HepG2 (cell line): ENCODE data around the gene AMDHD1. TPM values are rescaled to one million over a fixed set of nuclear protein-coding genes. Genes with fewer than 3 reads are reported as not detected.

ENCODE experiments used
- ATAC-seq: fragments of 200-7000 bp; cut with Tn5 transposase; 3 replicates; pipeline ENCODE4 v1.9.1; 2020; ENCODE audit warnings: mild to moderate bottlenecking, moderate library complexity
- BruUV-seq: library from RNA; stranded (reverse); fragments of 400-500 nt; replicated peaks from 2 replicates; lab custom pipeline; 2021; lab: Mats Ljungman, UMichigan
- CTCF ChIA-PET: fragments of 300-600 bp; formaldehyde crosslinking; extraction: SDS; loops from one replicate; lab custom pipeline; 2021; ENCODE audit warnings: low total read pairs, inconsistent platforms, low intra/inter-chr PET ratio; lab: Yijun Ruan, JAX
- POLR2A ChIA-PET: fragments of 350-600 bp; sonication (Branson Sonifier 250); formaldehyde crosslinking; loops from one replicate; lab custom pipeline; 2020; ENCODE audit warnings: antibody characterized with exemption, inconsistent platforms; lab: Yijun Ruan, JAX
- DNase-seq: peaks from one replicate; pipeline ENCODE4 v3.0.0-alpha.2; 2015; ENCODE audit warnings: low spot score
- FAIRE-seq: peaks from 3 replicates; lab custom pipeline; 2011; peaks lifted over from hg19 to GRCh38; lab: Jason Lieb, UNC
- H2AFZ ChIP-seq: one replicate; pipeline ENCODE4 v1.6.1; 2011; ENCODE audit warnings: low read length, inconsistent platforms
- H3K27ac ChIP-seq: fragments of 300-600 bp; 3 replicates; pipeline ENCODE4 v1.8.0; 2011; ENCODE audit warnings: mixed run types, mild to moderate bottlenecking, mixed read lengths, low read length, inconsistent platforms; ENCODE audit not compliant: insufficient read depth; ENCODE audit errors: extremely low read length
- H3K27me3 ChIP-seq, 2 experiments: fragments of 200-600 bp in 1 of 2; 2 replicates in 1 of 2; 3 replicates in 1 of 2; pipeline versions ENCODE4 v1.6.0 to v1.8.0; 2011; ENCODE audit warnings: low read length in 2 of 2, mild to moderate bottlenecking in 2 of 2, moderate library complexity in 2 of 2, inconsistent platforms in 1 of 2; ENCODE audit not compliant: insufficient read depth in 2 of 2, control insufficient read depth in 1 of 2
- H3K36me3 ChIP-seq, 2 experiments: fragments of 200-600 bp in 1 of 2; replicated peaks in 1 of 2; 2 replicates in 1 of 2; 3 replicates in 1 of 2; pipeline versions ENCODE4 v1.5.1 to v1.8.0; 2011; ENCODE audit warnings: low read length in 2 of 2, inconsistent platforms in 1 of 2; ENCODE audit not compliant: insufficient read depth in 2 of 2, control insufficient read depth in 1 of 2
- H3K4me1 ChIP-seq: 2 replicates; pipeline ENCODE4 v1.5.1; 2012; ENCODE audit warnings: low read length, inconsistent platforms; ENCODE audit not compliant: insufficient read depth
- H3K4me2 ChIP-seq: 2 replicates; pipeline ENCODE4 v1.6.0; 2011; ENCODE audit warnings: low read depth, low read length, inconsistent platforms
- H3K4me3 ChIP-seq, 3 experiments: fragments of 200-600 bp in 1 of 3; sonication (generic), shearing (Covaris generic) in 1 of 3; replicated peaks in 1 of 3; 2 replicates each; pipeline ENCODE4 v1.5.1; 2011 to 2016; ENCODE audit warnings: low read length in 3 of 3, inconsistent platforms in 2 of 3, low read depth in 2 of 3, mild to moderate bottlenecking in 2 of 3, control low read depth in 1 of 3, mixed read lengths in 1 of 3; ENCODE audit not compliant: insufficient read depth in 1 of 3
- H3K79me2 ChIP-seq: one replicate; pipeline ENCODE4 v1.6.1; 2011; ENCODE audit warnings: low read length, inconsistent platforms; ENCODE audit not compliant: insufficient read depth
- H3K9ac ChIP-seq: 2 replicates; pipeline ENCODE4 v1.6.0; 2011; ENCODE audit warnings: mild to moderate bottlenecking, low read depth, low read length, inconsistent platforms; ENCODE audit not compliant: insufficient read depth
- H3K9me3 ChIP-seq: 2 replicates; pipeline ENCODE4 v1.5.1; 2012; ENCODE audit warnings: mild to moderate bottlenecking, low read length
- H4K20me1 ChIP-seq: 2 replicates; pipeline ENCODE4 v1.6.0; 2011; ENCODE audit warnings: inconsistent platforms, mild to moderate bottlenecking, low read length, moderate library complexity; ENCODE audit not compliant: insufficient read depth
- CEBPB ChIP-seq: IDR thresholded peaks from 2 replicates; pipeline ENCODE4 v1.6.1; 2011; ENCODE audit warnings: low read depth, low read length, improper control_type of control experiment, borderline replicate concordance
- CEBPG ChIP-seq: IDR thresholded peaks from 2 replicates; pipeline ENCODE4 v1.6.1; 2016
- MAFF ChIP-seq: IDR thresholded peaks from 2 replicates; pipeline ENCODE4 v1.6.1; 2011; ENCODE audit warnings: low read depth, low read length, improper control_type of control experiment
- MAFK ChIP-seq, 2 experiments: IDR thresholded peaks in 1 of 2; conservative IDR thresholded peaks in 1 of 2; 2 replicates each; pipeline ENCODE4 v1.6.1; 2011; ENCODE audit warnings: improper control_type of control experiment in 2 of 2, low read length in 2 of 2
- whole genome bisulfite sequencing: methylation state at CpG from one replicate; pipeline ENCODE4 v1.1.6; 2017; ENCODE audit warnings: low lambda C conversion rate; 5-methylcytosine and 5-hydroxymethylcytosine counted together
- in situ Hi-C: cut with HindIII; loops from 2 replicates; pipeline ENCODE4 v1.10.0; 2017; ENCODE audit warnings: low pct_unique_long_range_greater_than_20kb; ENCODE audit not compliant: extremely low pct_ligation_motif_present
- intact Hi-C: fragments of 100-400 bp; cut with micrococcal nuclease; formaldehyde crosslinking; loops from one replicate; pipeline ENCODE4 v1.10.0; 2022; ENCODE audit not compliant: unreplicated experiment
- polyA plus RNA-seq, 8 experiments: library from polyadenylated mRNA; depleted of rRNA in 3 of 8; stranded (reverse) in 7 of 8; unstranded in 1 of 8; fragments of >200 nt; fragmentation: Illumina TruSeq in 4 of 8; extraction: Trizol in 4 of 8; gene quantifications; 2 replicates each; pipeline versions ENCODE4 v1.2.1 to v1.2.3, GENCODE V29; 2011 to 2016; ENCODE audit warnings: low read depth in 4 of 8, missing spikeins in 1 of 8, mixed read lengths in 1 of 8; ENCODE audit not compliant: insufficient read depth in 1 of 8
- total RNA-seq, 5 experiments: library from RNA; depleted of rRNA; stranded (reverse); fragments of >200 nt; fragmentation: Illumina TruSeq; extraction: Trizol; gene quantifications; 2 replicates each; pipeline ENCODE4 v1.2.3, GENCODE V29; 2016; ENCODE audit warnings: low read depth in 1 of 5
- TF ChIP-seq, protein P1 (sequence below): sonication (generic); formaldehyde crosslinking; IDR thresholded peaks from 2 replicates; pipeline ENCODE4 v1.9.0; 2021; ENCODE audit warnings: mild to moderate bottlenecking, missing genetic modification reagents
- TF ChIP-seq, protein P2 (sequence below): sonication (generic); formaldehyde crosslinking; IDR thresholded peaks from 2 replicates; pipeline ENCODE4 v1.5.0; 2020; ENCODE audit warnings: mild to moderate bottlenecking, missing genetic modification reagents

Gene AMDHD1
- total and polyA plus RNA-seq, 2 of the 13 experiments (the other 11 are each of a cell fraction or from before 2014, with no cell fraction given) = 6.5 to 29.6 TPM

DNA sequence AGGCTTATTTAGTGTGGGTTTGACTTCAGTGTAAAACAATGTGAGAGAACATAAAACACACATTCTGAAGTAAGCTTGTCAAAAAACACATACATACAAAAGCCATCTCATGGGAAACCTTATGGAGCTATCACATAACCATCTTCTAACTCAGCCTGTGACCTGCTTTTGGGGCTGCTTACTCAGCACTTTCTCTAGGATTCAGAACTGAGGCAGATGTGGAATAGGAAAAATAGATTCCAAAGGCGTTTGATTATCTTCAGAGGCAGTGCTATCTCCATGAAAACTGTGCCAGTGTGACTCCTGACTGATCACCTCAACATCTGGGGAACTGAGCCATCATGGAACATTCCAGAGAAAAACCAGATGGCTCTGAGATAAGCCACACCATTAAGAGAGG, 39.5 kb downstream of the AMDHD1 start:
- BruUV-seq = no TSS peak
- WGBS = 100% methylated on average over 1 of the region's 1 CpG
- CTCF ChIA-PET = no interaction called here

DNA sequence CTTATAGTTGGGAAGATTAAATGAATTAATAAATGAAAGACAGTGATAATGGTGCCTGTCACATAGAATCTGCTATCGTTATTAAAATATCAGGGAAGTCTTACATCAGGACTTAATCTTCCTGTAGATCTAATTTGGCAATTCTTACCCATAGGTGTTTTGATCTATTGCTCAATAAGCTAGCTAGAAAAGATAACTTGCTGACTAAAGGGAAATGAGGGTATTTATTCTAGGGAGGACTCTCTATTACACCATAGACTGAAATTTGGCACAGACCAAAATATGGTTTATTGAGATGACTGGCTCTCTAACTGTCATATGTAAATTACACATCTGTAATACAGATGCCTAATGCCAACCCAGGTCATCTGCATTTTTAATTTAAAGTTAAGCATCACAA, 41.6 kb downstream of the AMDHD1 start:
- WGBS = 90% methylated on average over 1 of the region's 1 CpG
- H3K9ac ChIP-seq = no peak overlapping the region
- no peaks in the 10 kb centered on the region for H3K79me2 ChIP-seq
- no peak for ATAC-seq
- H3K27ac ChIP-seq = no peak overlapping the region
- POLR2A ChIA-PET = no interaction called here
- H2AFZ ChIP-seq = no peak overlapping the region
- intact Hi-C loops (no loop called here), in situ Hi-C loops (loop anchor here (25.0 kb wide), 1 partner anchor 397 kb away; no protein-coding TSS in a partner anchor)
- H3K4me3 ChIP-seq = no peak overlapping the region
- DNase-seq = no peak
- no TSS peak for BruUV-seq
- CTCF ChIA-PET = no interaction called here
- H3K27me3 ChIP-seq = no peaks in the 10 kb centered on the region
- H3K4me1 ChIP-seq = peaks cover 12% of the 10 kb centered on the region; the same call in 1 of the 2 replicates
- H3K4me2 ChIP-seq = no peak overlapping the region
- no peaks in the 10 kb centered on the region for H3K36me3 ChIP-seq
- no peaks in the 10 kb centered on the region for H4K20me1 ChIP-seq
- no peak for FAIRE-seq
- no peaks in the 10 kb centered on the region for H3K9me3 ChIP-seq
- TF ChIP-seq MAFK (conservative IDR thresholded peaks at IDR 0.05 in 1 of 2, IDR thresholded peaks at IDR 0.05 in 1 of 2; ENCODE audit: low read length in 2 of 2) (peak; percentile 71 to 87), CEBPB (peak; percentile 27; the same call in 1 of the 2 replicates), CEBPG (CRISPR knock-in tag) (peak; percentile 16; the same call in 1 of the 2 replicates), MAFF (peak; percentile 74)
- TF ChIP-seq, protein P1, sequence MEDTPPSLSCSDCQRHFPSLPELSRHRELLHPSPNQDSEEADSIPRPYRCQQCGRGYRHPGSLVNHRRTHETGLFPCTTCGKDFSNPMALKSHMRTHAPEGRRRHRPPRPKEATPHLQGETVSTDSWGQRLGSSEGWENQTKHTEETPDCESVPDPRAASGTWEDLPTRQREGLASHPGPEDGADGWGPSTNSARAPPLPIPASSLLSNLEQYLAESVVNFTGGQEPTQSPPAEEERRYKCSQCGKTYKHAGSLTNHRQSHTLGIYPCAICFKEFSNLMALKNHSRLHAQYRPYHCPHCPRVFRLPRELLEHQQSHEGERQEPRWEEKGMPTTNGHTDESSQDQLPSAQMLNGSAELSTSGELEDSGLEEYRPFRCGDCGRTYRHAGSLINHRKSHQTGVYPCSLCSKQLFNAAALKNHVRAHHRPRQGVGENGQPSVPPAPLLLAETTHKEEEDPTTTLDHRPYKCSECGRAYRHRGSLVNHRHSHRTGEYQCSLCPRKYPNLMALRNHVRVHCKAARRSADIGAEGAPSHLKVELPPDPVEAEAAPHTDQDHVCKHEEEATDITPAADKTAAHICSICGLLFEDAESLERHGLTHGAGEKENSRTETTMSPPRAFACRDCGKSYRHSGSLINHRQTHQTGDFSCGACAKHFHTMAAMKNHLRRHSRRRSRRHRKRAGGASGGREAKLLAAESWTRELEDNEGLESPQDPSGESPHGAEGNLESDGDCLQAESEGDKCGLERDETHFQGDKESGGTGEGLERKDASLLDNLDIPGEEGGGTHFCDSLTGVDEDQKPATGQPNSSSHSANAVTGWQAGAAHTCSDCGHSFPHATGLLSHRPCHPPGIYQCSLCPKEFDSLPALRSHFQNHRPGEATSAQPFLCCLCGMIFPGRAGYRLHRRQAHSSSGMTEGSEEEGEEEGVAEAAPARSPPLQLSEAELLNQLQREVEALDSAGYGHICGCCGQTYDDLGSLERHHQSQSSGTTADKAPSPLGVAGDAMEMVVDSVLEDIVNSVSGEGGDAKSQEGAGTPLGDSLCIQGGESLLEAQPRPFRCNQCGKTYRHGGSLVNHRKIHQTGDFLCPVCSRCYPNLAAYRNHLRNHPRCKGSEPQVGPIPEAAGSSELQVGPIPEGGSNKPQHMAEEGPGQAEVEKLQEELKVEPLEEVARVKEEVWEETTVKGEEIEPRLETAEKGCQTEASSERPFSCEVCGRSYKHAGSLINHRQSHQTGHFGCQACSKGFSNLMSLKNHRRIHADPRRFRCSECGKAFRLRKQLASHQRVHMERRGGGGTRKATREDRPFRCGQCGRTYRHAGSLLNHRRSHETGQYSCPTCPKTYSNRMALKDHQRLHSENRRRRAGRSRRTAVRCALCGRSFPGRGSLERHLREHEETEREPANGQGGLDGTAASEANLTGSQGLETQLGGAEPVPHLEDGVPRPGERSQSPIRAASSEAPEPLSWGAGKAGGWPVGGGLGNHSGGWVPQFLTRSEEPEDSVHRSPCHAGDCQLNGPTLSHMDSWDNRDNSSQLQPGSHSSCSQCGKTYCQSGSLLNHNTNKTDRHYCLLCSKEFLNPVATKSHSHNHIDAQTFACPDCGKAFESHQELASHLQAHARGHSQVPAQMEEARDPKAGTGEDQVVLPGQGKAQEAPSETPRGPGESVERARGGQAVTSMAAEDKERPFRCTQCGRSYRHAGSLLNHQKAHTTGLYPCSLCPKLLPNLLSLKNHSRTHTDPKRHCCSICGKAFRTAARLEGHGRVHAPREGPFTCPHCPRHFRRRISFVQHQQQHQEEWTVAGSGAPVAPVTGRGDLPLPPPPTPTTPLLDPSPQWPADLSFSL (CRISPR knock-in tag) = no peak

More for the DNA sequence above, 39.5 kb downstream of the AMDHD1 start:
- Histone ChIP-seq H3K9me3 (no peaks in the 10 kb centered on the region), H3K4me1 (peaks cover 33% of the 10 kb centered on the region), H3K27me3 (no peaks in the 10 kb centered on the region), H3K4me2 (no peak overlapping the region), H3K27ac (no peak overlapping the region), H4K20me1 (no peaks in the 10 kb centered on the region), H2AFZ (no peak overlapping the region), H3K36me3 (no peaks in the 10 kb centered on the region), H3K9ac (no peak overlapping the region), H3K79me2 (no peaks in the 10 kb centered on the region), H3K4me3 (no peak overlapping the region)
- intact Hi-C loops = no loop called here
- no peak for DNase-seq
- in situ Hi-C loops = loop anchor here (25.0 kb wide), 1 partner anchor 395 kb away; no protein-coding TSS in a partner anchor
- FAIRE-seq = no peak
- POLR2A ChIA-PET = interaction anchor here (2.3 kb wide), 1 partner anchor 13 kb away, joined by 7 read pairs; the partner anchor contains the start of gene HAL
- no peak for ATAC-seq
- TF ChIP-seq MAFF = peak; percentile 94
- TF ChIP-seq, protein P2, sequence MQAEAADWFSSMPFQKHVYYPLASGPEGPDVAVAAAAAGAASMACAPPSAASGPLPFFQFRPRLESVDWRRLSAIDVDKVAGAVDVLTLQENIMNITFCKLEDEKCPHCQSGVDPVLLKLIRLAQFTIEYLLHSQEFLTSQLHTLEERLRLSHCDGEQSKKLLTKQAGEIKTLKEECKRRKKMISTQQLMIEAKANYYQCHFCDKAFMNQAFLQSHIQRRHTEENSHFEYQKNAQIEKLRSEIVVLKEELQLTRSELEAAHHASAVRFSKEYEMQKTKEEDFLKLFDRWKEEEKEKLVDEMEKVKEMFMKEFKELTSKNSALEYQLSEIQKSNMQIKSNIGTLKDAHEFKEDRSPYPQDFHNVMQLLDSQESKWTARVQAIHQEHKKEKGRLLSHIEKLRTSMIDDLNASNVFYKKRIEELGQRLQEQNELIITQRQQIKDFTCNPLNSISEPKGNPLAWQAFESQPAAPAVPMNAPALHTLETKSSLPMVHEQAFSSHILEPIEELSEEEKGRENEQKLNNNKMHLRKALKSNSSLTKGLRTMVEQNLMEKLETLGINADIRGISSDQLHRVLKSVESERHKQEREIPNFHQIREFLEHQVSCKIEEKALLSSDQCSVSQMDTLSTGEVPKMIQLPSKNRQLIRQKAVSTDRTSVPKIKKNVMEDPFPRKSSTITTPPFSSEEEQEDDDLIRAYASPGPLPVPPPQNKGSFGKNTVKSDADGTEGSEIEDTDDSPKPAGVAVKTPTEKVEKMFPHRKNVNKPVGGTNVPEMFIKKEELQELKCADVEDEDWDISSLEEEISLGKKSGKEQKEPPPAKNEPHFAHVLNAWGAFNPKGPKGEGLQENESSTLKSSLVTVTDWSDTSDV (CRISPR knock-in tag) = no peak
- TF ChIP-seq MAFK (conservative IDR thresholded peaks at IDR 0.05 in 1 of 2, IDR thresholded peaks at IDR 0.05 in 1 of 2; ENCODE audit: low read length in 2 of 2) = peak; percentile 92 to 97
